HEK293 (cell line): ENCODE data around the gene SH3BP5.
A peak's percentile ranks its signal among the peaks of the same experiment; 100 is the strongest.

ENCODE experiments used
- GLIS1 ChIP-seq: fragments of 450-650 bp; formaldehyde crosslinking; IDR thresholded peaks from 2 replicates; pipeline ENCODE4 v1.5.1; 2016; ENCODE audit warnings: missing biosample characterization, missing genetic modification characterization
- HOXD13 ChIP-seq: sonication (generic); formaldehyde crosslinking; IDR thresholded peaks from 2 replicates; pipeline ENCODE4 v1.8.0; 2022; ENCODE audit warnings: missing genetic modification reagents, borderline replicate concordance
- IKZF3 ChIP-seq: fragments of 450-650 bp; IDR thresholded peaks from 2 replicates; pipeline ENCODE4 v1.5.0; 2018; ENCODE audit warnings: missing biosample characterization, mild to moderate bottlenecking, missing genetic modification characterization, moderate library complexity
- KLF8 ChIP-seq: fragments of 450-650 bp; formaldehyde crosslinking; IDR thresholded peaks from 2 replicates; pipeline ENCODE4 v1.5.1; 2016; ENCODE audit warnings: missing biosample characterization, missing genetic modification characterization
- RBAK ChIP-seq: fragments of 450-650 bp; formaldehyde crosslinking; IDR thresholded peaks from 2 replicates; pipeline ENCODE4 v1.5.1; 2016; ENCODE audit warnings: missing biosample characterization, missing genetic modification characterization
- ZNF140 ChIP-seq: fragments of 450-650 bp; formaldehyde crosslinking; IDR thresholded peaks from 2 replicates; pipeline ENCODE4 v1.5.1; 2016; ENCODE audit warnings: missing biosample characterization, missing genetic modification characterization
- ZNF146 ChIP-seq: fragments of 450-650 bp; formaldehyde crosslinking; IDR thresholded peaks from 2 replicates; pipeline ENCODE4 v1.5.1; 2016; ENCODE audit warnings: missing biosample characterization, missing genetic modification characterization
- ZNF157 ChIP-seq: fragments of 450-650 bp; formaldehyde crosslinking; IDR thresholded peaks from 2 replicates; pipeline ENCODE4 v1.5.1; 2016; ENCODE audit warnings: missing biosample characterization, missing genetic modification characterization
- ZNF274 ChIP-seq, 2 experiments: fragments of 200-500 bp in 1 of 2; fragments of 450-650 bp in 1 of 2; sonication (Bioruptor generic) in 1 of 2; formaldehyde crosslinking in 1 of 2; IDR thresholded peaks; 2 replicates each; pipeline versions ENCODE4 v1.5.1 to v1.6.1; 2014 to 2016; ENCODE audit warnings: borderline replicate concordance in 1 of 2, inconsistent platforms in 1 of 2, low read length in 1 of 2, missing biosample characterization in 1 of 2, missing genetic modification characterization in 1 of 2
- ZNF311 ChIP-seq: fragments of 450-650 bp; formaldehyde crosslinking; IDR thresholded peaks from 2 replicates; pipeline ENCODE4 v1.5.1; 2017; ENCODE audit warnings: missing biosample characterization, missing genetic modification characterization, borderline replicate concordance
- ZNF433 ChIP-seq: fragments of 450-650 bp; formaldehyde crosslinking; IDR thresholded peaks from 2 replicates; pipeline ENCODE4 v1.5.1; 2016; ENCODE audit warnings: missing biosample characterization, missing genetic modification characterization, low read depth
- ZNF629 ChIP-seq: fragments of 450-650 bp; formaldehyde crosslinking; IDR thresholded peaks from 2 replicates; pipeline ENCODE4 v1.5.1; 2017; ENCODE audit warnings: missing biosample characterization, missing genetic modification characterization
- ZNF664 ChIP-seq: fragments of 450-650 bp; formaldehyde crosslinking; IDR thresholded peaks from 2 replicates; pipeline ENCODE4 v1.5.1; 2016; ENCODE audit warnings: missing biosample characterization, missing genetic modification characterization
- ZNF843 ChIP-seq: fragments of 450-650 bp; formaldehyde crosslinking; IDR thresholded peaks from 2 replicates; pipeline ENCODE4 v1.5.1; 2016; ENCODE audit warnings: missing biosample characterization, missing genetic modification characterization
- TF ChIP-seq, protein P1 (sequence below): fragments of 450-650 bp; formaldehyde crosslinking; IDR thresholded peaks from 2 replicates; pipeline ENCODE4 v1.5.1; 2016; ENCODE audit warnings: missing biosample characterization, missing genetic modification characterization
- TF ChIP-seq, protein P2 (sequence below): fragments of 450-650 bp; formaldehyde crosslinking; IDR thresholded peaks from 2 replicates; pipeline ENCODE4 v1.5.1; 2017; ENCODE audit warnings: missing biosample characterization, mild to moderate bottlenecking, missing genetic modification characterization, moderate library complexity
- TF ChIP-seq, protein P3 (sequence below): fragments of 450-650 bp; formaldehyde crosslinking; IDR thresholded peaks from 2 replicates; pipeline ENCODE4 v1.5.1; 2017; ENCODE audit warnings: missing biosample characterization, missing genetic modification characterization
- TF ChIP-seq, protein P4 (sequence below): fragments of 450-650 bp; formaldehyde crosslinking; IDR thresholded peaks from 2 replicates; pipeline ENCODE4 v1.5.1; 2016; ENCODE audit warnings: missing biosample characterization, missing genetic modification characterization, borderline replicate concordance
- TF ChIP-seq, protein P5 (sequence below): fragments of 450-650 bp; formaldehyde crosslinking; IDR thresholded peaks from 2 replicates; pipeline ENCODE4 v1.5.1; 2016; ENCODE audit warnings: missing biosample characterization, missing genetic modification characterization
- TF ChIP-seq, protein P6 (sequence below): fragments of 450-650 bp; formaldehyde crosslinking; IDR thresholded peaks from 2 replicates; pipeline ENCODE4 v1.5.1; 2016; ENCODE audit warnings: missing biosample characterization, missing genetic modification characterization

Gene SH3BP5

DNA sequence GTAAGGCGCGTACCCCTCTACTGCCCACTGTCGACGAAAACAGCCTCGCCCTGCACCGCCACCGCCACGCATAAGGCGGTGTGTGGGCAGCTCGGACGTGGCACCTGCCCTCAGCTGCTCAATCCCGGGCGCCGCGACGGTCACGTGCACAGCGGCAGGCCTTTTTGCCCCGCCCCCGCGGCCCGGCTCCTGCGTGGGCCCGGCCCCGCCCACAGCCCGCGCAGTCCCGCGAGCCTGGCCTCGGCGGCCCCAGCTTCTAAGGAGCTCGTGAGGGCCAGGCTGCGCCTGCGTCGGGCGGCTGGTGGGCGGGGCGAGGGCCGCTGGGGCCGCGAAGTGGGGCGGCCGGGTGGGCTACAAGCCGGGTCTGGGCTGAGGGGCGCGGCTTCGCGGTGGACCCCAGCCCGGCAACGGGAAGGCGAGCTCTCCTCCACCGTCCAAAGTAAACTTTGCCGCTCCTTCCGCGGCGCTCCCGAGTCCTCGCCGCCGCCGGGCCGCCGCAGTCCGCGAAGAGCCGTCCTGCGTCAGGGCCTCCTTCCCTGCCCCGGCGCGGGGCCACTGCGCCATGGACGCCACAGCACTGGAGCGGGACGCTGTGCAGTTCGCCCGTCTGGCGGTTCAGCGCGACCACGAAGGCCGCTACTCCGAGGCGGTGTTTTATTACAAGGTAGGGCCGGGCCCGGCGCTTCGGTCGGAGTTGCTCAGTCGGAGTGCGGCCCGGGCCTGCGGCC, 126.3 kb downstream of the SH3BP5 start, which contains the start of gene CAPN7 (continued):
- TF ChIP-seq, protein P1, sequence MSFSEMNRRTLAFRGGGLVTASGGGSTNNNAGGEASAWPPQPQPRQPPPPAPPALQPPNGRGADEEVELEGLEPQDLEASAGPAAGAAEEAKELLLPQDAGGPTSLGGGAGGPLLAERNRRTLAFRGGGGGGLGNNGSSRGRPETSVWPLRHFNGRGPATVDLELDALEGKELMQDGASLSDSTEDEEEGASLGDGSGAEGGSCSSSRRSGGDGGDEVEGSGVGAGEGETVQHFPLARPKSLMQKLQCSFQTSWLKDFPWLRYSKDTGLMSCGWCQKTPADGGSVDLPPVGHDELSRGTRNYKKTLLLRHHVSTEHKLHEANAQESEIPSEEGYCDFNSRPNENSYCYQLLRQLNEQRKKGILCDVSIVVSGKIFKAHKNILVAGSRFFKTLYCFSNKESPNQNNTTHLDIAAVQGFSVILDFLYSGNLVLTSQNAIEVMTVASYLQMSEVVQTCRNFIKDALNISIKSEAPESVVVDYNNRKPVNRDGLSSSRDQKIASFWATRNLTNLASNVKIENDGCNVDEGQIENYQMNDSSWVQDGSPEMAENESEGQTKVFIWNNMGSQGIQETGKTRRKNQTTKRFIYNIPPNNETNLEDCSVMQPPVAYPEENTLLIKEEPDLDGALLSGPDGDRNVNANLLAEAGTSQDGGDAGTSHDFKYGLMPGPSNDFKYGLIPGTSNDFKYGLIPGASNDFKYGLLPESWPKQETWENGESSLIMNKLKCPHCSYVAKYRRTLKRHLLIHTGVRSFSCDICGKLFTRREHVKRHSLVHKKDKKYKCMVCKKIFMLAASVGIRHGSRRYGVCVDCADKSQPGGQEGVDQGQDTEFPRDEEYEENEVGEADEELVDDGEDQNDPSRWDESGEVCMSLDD (tag by site-specific recombination) = peak; percentile 36; the same call in 1 of the 2 replicates
- TF ChIP-seq, protein P2, sequence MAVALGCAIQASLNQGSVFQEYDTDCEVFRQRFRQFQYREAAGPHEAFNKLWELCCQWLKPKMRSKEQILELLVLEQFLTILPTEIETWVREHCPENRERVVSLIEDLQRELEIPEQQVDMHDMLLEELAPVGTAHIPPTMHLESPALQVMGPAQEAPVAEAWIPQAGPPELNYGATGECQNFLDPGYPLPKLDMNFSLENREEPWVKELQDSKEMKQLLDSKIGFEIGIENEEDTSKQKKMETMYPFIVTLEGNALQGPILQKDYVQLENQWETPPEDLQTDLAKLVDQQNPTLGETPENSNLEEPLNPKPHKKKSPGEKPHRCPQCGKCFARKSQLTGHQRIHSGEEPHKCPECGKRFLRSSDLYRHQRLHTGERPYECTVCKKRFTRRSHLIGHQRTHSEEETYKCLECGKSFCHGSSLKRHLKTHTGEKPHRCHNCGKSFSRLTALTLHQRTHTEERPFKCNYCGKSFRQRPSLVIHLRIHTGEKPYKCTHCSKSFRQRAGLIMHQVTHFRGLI (tag by site-specific recombination) = no peak
- no peak for TF ChIP-seq RBAK
- no peak; the same call in 1 of the 2 replicates for TF ChIP-seq KLF8 (tag by site-specific recombination)
- TF ChIP-seq, protein P3, sequence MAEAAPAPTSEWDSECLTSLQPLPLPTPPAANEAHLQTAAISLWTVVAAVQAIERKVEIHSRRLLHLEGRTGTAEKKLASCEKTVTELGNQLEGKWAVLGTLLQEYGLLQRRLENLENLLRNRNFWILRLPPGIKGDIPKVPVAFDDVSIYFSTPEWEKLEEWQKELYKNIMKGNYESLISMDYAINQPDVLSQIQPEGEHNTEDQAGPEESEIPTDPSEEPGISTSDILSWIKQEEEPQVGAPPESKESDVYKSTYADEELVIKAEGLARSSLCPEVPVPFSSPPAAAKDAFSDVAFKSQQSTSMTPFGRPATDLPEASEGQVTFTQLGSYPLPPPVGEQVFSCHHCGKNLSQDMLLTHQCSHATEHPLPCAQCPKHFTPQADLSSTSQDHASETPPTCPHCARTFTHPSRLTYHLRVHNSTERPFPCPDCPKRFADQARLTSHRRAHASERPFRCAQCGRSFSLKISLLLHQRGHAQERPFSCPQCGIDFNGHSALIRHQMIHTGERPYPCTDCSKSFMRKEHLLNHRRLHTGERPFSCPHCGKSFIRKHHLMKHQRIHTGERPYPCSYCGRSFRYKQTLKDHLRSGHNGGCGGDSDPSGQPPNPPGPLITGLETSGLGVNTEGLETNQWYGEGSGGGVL (tag by site-specific recombination) = no peak; the same call in 1 of the 2 replicates
- TF ChIP-seq GLIS1 (tag by site-specific recombination) = peak; percentile 35
- TF ChIP-seq ZNF146 (tag by site-specific recombination) = 0 out of 2 replicates have a peak, but pooled peaks have one; percentile 14
- TF ChIP-seq IKZF3 (tag by site-specific recombination) = no peak
- no peak for TF ChIP-seq ZNF433 (tag by site-specific recombination)
- no peak for TF ChIP-seq ZNF140 (tag by site-specific recombination)
- TF ChIP-seq ZNF311 (tag by site-specific recombination) = no peak
- TF ChIP-seq, protein P4, sequence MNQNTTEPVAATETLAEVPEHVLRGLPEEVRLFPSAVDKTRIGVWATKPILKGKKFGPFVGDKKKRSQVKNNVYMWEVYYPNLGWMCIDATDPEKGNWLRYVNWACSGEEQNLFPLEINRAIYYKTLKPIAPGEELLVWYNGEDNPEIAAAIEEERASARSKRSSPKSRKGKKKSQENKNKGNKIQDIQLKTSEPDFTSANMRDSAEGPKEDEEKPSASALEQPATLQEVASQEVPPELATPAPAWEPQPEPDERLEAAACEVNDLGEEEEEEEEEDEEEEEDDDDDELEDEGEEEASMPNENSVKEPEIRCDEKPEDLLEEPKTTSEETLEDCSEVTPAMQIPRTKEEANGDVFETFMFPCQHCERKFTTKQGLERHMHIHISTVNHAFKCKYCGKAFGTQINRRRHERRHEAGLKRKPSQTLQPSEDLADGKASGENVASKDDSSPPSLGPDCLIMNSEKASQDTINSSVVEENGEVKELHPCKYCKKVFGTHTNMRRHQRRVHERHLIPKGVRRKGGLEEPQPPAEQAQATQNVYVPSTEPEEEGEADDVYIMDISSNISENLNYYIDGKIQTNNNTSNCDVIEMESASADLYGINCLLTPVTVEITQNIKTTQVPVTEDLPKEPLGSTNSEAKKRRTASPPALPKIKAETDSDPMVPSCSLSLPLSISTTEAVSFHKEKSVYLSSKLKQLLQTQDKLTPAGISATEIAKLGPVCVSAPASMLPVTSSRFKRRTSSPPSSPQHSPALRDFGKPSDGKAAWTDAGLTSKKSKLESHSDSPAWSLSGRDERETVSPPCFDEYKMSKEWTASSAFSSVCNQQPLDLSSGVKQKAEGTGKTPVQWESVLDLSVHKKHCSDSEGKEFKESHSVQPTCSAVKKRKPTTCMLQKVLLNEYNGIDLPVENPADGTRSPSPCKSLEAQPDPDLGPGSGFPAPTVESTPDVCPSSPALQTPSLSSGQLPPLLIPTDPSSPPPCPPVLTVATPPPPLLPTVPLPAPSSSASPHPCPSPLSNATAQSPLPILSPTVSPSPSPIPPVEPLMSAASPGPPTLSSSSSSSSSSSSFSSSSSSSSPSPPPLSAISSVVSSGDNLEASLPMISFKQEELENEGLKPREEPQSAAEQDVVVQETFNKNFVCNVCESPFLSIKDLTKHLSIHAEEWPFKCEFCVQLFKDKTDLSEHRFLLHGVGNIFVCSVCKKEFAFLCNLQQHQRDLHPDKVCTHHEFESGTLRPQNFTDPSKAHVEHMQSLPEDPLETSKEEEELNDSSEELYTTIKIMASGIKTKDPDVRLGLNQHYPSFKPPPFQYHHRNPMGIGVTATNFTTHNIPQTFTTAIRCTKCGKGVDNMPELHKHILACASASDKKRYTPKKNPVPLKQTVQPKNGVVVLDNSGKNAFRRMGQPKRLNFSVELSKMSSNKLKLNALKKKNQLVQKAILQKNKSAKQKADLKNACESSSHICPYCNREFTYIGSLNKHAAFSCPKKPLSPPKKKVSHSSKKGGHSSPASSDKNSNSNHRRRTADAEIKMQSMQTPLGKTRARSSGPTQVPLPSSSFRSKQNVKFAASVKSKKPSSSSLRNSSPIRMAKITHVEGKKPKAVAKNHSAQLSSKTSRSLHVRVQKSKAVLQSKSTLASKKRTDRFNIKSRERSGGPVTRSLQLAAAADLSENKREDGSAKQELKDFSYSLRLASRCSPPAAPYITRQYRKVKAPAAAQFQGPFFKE (tag by site-specific recombination) = no peak
- no peak for TF ChIP-seq ZNF157 (tag by site-specific recombination)
- TF ChIP-seq HOXD13 (CRISPR knock-in tag) = no peak
- TF ChIP-seq, protein P5, sequence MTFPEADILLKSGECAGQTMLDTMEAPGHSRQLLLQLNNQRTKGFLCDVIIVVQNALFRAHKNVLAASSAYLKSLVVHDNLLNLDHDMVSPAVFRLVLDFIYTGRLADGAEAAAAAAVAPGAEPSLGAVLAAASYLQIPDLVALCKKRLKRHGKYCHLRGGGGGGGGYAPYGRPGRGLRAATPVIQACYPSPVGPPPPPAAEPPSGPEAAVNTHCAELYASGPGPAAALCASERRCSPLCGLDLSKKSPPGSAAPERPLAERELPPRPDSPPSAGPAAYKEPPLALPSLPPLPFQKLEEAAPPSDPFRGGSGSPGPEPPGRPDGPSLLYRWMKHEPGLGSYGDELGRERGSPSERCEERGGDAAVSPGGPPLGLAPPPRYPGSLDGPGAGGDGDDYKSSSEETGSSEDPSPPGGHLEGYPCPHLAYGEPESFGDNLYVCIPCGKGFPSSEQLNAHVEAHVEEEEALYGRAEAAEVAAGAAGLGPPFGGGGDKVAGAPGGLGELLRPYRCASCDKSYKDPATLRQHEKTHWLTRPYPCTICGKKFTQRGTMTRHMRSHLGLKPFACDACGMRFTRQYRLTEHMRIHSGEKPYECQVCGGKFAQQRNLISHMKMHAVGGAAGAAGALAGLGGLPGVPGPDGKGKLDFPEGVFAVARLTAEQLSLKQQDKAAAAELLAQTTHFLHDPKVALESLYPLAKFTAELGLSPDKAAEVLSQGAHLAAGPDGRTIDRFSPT (tag by site-specific recombination) = peak; percentile 97
- TF ChIP-seq ZNF274 (IDR thresholded peaks at IDR 0.05; ENCODE audit: low read length) = no peak
- no peak for TF ChIP-seq ZNF274 (tag by site-specific recombination; IDR thresholded peaks at IDR 0.05; ENCODE audit: borderline replicate concordance)
- TF ChIP-seq ZNF629 (tag by site-specific recombination) = no peak
- no peak for TF ChIP-seq ZNF664 (tag by site-specific recombination)
- TF ChIP-seq, protein P6, sequence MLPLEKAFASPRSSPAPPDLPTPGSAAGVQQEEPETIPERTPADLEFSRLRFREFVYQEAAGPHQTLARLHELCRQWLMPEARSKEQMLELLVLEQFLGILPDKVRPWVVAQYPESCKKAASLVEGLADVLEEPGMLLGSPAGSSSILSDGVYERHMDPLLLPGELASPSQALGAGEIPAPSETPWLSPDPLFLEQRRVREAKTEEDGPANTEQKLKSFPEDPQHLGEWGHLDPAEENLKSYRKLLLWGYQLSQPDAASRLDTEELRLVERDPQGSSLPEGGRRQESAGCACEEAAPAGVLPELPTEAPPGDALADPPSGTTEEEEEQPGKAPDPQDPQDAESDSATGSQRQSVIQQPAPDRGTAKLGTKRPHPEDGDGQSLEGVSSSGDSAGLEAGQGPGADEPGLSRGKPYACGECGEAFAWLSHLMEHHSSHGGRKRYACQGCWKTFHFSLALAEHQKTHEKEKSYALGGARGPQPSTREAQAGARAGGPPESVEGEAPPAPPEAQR (tag by site-specific recombination) = no peak
- no peak for TF ChIP-seq ZNF843 (tag by site-specific recombination)
